Activated CD4-positive, alpha-beta T cell treated with anti-CD3 and anti-CD28 coated beads for 36 hours (primary cell): ENCODE results near the gene TUNAR. TPM values are rescaled to one million over a fixed set of nuclear protein-coding genes. Genes with fewer than 3 reads are reported as not detected.

ENCODE experiments used
- ATAC-seq: fragments of 200-7000 bp; cut with Tn5 transposase; one replicate; pipeline ENCODE4 v1.10.0; 2021; ENCODE audit warnings: mild to moderate bottlenecking, moderate library complexity
- CTCF ChIA-PET: fragments of 350-600 bp; sonication (Branson Sonifier 250); formaldehyde crosslinking; loops from one replicate; lab custom pipeline; 2021; ENCODE audit warnings: antibody characterized with exemption; lab: Charles Lee
- POLR2A ChIA-PET: fragments of 350-600 bp; sonication (Branson Sonifier 250); formaldehyde crosslinking; loops from one replicate; lab custom pipeline; 2021; ENCODE audit warnings: antibody characterized with exemption, inconsistent platforms; lab: Charles Lee
- DNase-seq: peaks from one replicate; pipeline ENCODE4 v3.0.0-alpha.2; 2020
- H3K27ac Mint-ChIP-seq: one replicate; pipeline ENCODE4 v1.8.0; 2021; ENCODE audit warnings: mixed read lengths
- H3K27me3 Mint-ChIP-seq: one replicate; pipeline ENCODE4 v1.8.0; 2021; ENCODE audit warnings: mixed read lengths
- H3K36me3 Mint-ChIP-seq: one replicate; pipeline ENCODE4 v1.8.0; 2021; ENCODE audit warnings: low read depth, mixed read lengths
- H3K4me1 Mint-ChIP-seq: one replicate; pipeline ENCODE4 v1.8.0; 2021; ENCODE audit warnings: mixed read lengths
- H3K4me3 Mint-ChIP-seq: one replicate; pipeline ENCODE4 v1.8.0; 2021; ENCODE audit warnings: mild to moderate bottlenecking, moderate library complexity, mixed read lengths
- H3K9me3 Mint-ChIP-seq: one replicate; pipeline ENCODE4 v1.8.0; 2021; ENCODE audit warnings: low read depth, mixed read lengths
- intact Hi-C, 2 experiments: fragments of 100-400 bp; cut with DNase I in 1 of 2; cut with micrococcal nuclease in 1 of 2; formaldehyde crosslinking; loops; one replicate each; pipeline versions ENCODE4 v1.14.2 to v1.15.1; 2022 to 2024; cut with DNase I, micrococcal nuclease
- total RNA-seq, 2 experiments: library from RNA; stranded (reverse); gene quantifications; one replicate each; pipeline ENCODE4 v1.2.3, GENCODE V29; 2021

TUNAR gene
- not detected for total RNA-seq

- no peak for ATAC-seq
- ChIA-PET POLR2A (no interaction called here), CTCF (no interaction called here)
- Mint-ChIP-seq H3K27ac (no peak within 1 kb of the TSS), H3K4me1 (no peaks in the 10 kb centered on the region), H3K9me3 (no peaks in the 10 kb centered on the region), H3K4me3 (peak within 1 kb of the TSS; percentile 8), H3K36me3 (no peaks in the 10 kb centered on the region), H3K27me3 (peaks cover 35% of the 10 kb centered on the region)
- peak; percentile 7 for DNase-seq
- intact Hi-C loops: no loop called here
Observed at GRCh38 chr14:95876761-95877538, at the start of gene TUNAR. TSS of gene TUNAR (plus strand) at chr14:95876832.

- DNase-seq: no peak
- no peak overlapping the region for H3K4me3 Mint-ChIP-seq
- intact Hi-C loops: no loop called here
- ChIA-PET CTCF (interaction anchor here (0.7 kb wide), 1 partner anchor 120 kb away, joined by 3 read pairs; no protein-coding TSS in a partner anchor), POLR2A (no interaction called here)
- no peaks in the 10 kb centered on the region for H3K36me3 Mint-ChIP-seq
- no peaks in the 10 kb centered on the region for H3K4me1 Mint-ChIP-seq
- no peaks in the 10 kb centered on the region for H3K9me3 Mint-ChIP-seq
- H3K27me3 Mint-ChIP-seq: peaks cover 16% of the 10 kb centered on the region
- no peak overlapping the region for H3K27ac Mint-ChIP-seq
- ATAC-seq: no peak
Observed at GRCh38 chr14:95828649-95829265, 47.9 kb upstream of the TUNAR start.

GRCh38 chr14:95829321-95829720 lies 47.3 kb upstream of the TUNAR start:
- peaks cover 16% of the 10 kb centered on the region for H3K27me3 Mint-ChIP-seq
- DNase-seq: no peak
- no peak overlapping the region for H3K27ac Mint-ChIP-seq
- H3K36me3 Mint-ChIP-seq: no peaks in the 10 kb centered on the region
- H3K9me3 Mint-ChIP-seq: no peaks in the 10 kb centered on the region
- no peaks in the 10 kb centered on the region for H3K4me1 Mint-ChIP-seq
- ChIA-PET POLR2A (no interaction called here), CTCF (no interaction called here)
- intact Hi-C loops: no loop called here
- H3K4me3 Mint-ChIP-seq: no peak overlapping the region
- ATAC-seq: no peak

GRCh38 chr14:95830386-95830785 lies 46.2 kb upstream of the TUNAR start:
- H3K9me3 Mint-ChIP-seq: no peaks in the 10 kb centered on the region
- H3K4me3 Mint-ChIP-seq: no peak overlapping the region
- intact Hi-C loops: no loop called here
- DNase-seq (no peak), ATAC-seq (no peak)
- H3K36me3 Mint-ChIP-seq: no peaks in the 10 kb centered on the region
- ChIA-PET POLR2A (no interaction called here), CTCF (no interaction called here)
- H3K27ac Mint-ChIP-seq: no peak overlapping the region
- peaks cover 5% of the 10 kb centered on the region for H3K4me1 Mint-ChIP-seq
- H3K27me3 Mint-ChIP-seq: peaks cover 16% of the 10 kb centered on the region

GRCh38 chr14:95831041-95831440 lies 45.6 kb upstream of the TUNAR start:
- DNase-seq (no peak), ATAC-seq (no peak)
- POLR2A ChIA-PET: no interaction called here
- no peak overlapping the region for H3K4me3 Mint-ChIP-seq
- CTCF ChIA-PET: no interaction called here
- intact Hi-C loops: no loop called here
- no peaks in the 10 kb centered on the region for H3K9me3 Mint-ChIP-seq
- H3K36me3 Mint-ChIP-seq: no peaks in the 10 kb centered on the region
- no peak overlapping the region for H3K27ac Mint-ChIP-seq
- H3K27me3 Mint-ChIP-seq: peaks cover 16% of the 10 kb centered on the region
- H3K4me1 Mint-ChIP-seq: peaks cover 7% of the 10 kb centered on the region

GRCh38 chr14:95831468-95831867 lies 45.2 kb upstream of the TUNAR start:
- Mint-ChIP-seq H3K36me3 (no peaks in the 10 kb centered on the region), H3K4me1 (peaks cover 7% of the 10 kb centered on the region), H3K27ac (no peak overlapping the region), H3K9me3 (no peaks in the 10 kb centered on the region), H3K4me3 (no peak overlapping the region), H3K27me3 (peaks cover 16% of the 10 kb centered on the region)
- intact Hi-C loops: no loop called here
- ChIA-PET CTCF (no interaction called here), POLR2A (no interaction called here)
- ATAC-seq (no peak), DNase-seq (no peak)

- Mint-ChIP-seq H3K4me1 (peaks cover 7% of the 10 kb centered on the region), H3K27me3 (peaks cover 16% of the 10 kb centered on the region), H3K36me3 (no peaks in the 10 kb centered on the region), H3K4me3 (no peak overlapping the region), H3K27ac (no peak overlapping the region), H3K9me3 (no peaks in the 10 kb centered on the region)
- DNase-seq (no peak), ATAC-seq (no peak)
- ChIA-PET POLR2A (no interaction called here), CTCF (no interaction called here)
- intact Hi-C loops: no loop called here
Observed at GRCh38 chr14:95832012-95832411, 44.6 kb upstream of the TUNAR start.

- ChIA-PET POLR2A (no interaction called here), CTCF (no interaction called here)
- Mint-ChIP-seq H3K36me3 (no peaks in the 10 kb centered on the region), H3K4me1 (peaks cover 7% of the 10 kb centered on the region), H3K9me3 (no peaks in the 10 kb centered on the region), H3K27me3 (peaks cover 14% of the 10 kb centered on the region), H3K4me3 (no peak overlapping the region), H3K27ac (no peak overlapping the region)
- intact Hi-C loops: no loop called here
- DNase-seq (no peak), ATAC-seq (no peak)
Observed at GRCh38 chr14:95833429-95833828, 43.2 kb upstream of the TUNAR start.

GRCh38 chr14:95834496-95834895 lies 42.1 kb upstream of the TUNAR start:
- DNase-seq (no peak), ATAC-seq (no peak)
- Mint-ChIP-seq H3K36me3 (no peaks in the 10 kb centered on the region), H3K4me1 (peaks cover 7% of the 10 kb centered on the region), H3K4me3 (no peak overlapping the region), H3K9me3 (no peaks in the 10 kb centered on the region), H3K27ac (no peak overlapping the region), H3K27me3 (peaks cover 18% of the 10 kb centered on the region)
- intact Hi-C loops: no loop called here
- ChIA-PET CTCF (interaction anchor here (0.8 kb wide), 1 partner anchor 17 kb away, joined by 3 read pairs; no protein-coding TSS in a partner anchor), POLR2A (no interaction called here)

- Mint-ChIP-seq H3K4me3 (no peak overlapping the region), H3K27ac (no peak overlapping the region), H3K27me3 (peaks cover 16% of the 10 kb centered on the region), H3K36me3 (no peaks in the 10 kb centered on the region), H3K9me3 (no peaks in the 10 kb centered on the region), H3K4me1 (peaks cover 7% of the 10 kb centered on the region)
- peak; percentile 68 for DNase-seq
- intact Hi-C loops: no loop called here
- ChIA-PET CTCF (interaction anchor here (0.6 kb wide), 2 partner anchors 43 to 63 kb away, joined by 3 read pairs; no protein-coding TSS in a partner anchor), POLR2A (no interaction called here)
- peak; percentile 99 for ATAC-seq
Observed at GRCh38 chr14:95835121-95835730, 41.4 kb upstream of the TUNAR start.

- intact Hi-C loops: no loop called here
- Mint-ChIP-seq H3K4me1 (peaks cover 7% of the 10 kb centered on the region), H3K27me3 (peaks cover 8% of the 10 kb centered on the region), H3K9me3 (no peaks in the 10 kb centered on the region), H3K36me3 (no peaks in the 10 kb centered on the region), H3K4me3 (no peak overlapping the region), H3K27ac (no peak overlapping the region)
- ChIA-PET POLR2A (no interaction called here), CTCF (interaction anchor here (1.0 kb wide), 1 partner anchor 206 kb away, joined by 3 read pairs; no protein-coding TSS in a partner anchor)
- no peak for DNase-seq
- ATAC-seq: no peak
Observed at GRCh38 chr14:95838862-95839261, 37.8 kb upstream of the TUNAR start.
